HepG2 (cell line): ENCODE results near the gene ANAPC1.

Source experiments
- ARNTL ChIP-seq: sonication (generic); formaldehyde crosslinking; IDR thresholded peaks from 2 replicates; pipeline ENCODE4 v1.4.0; 2020; ENCODE audit warnings: mild to moderate bottlenecking, missing genetic modification reagents
- CEBPB ChIP-seq: IDR thresholded peaks from 2 replicates; pipeline ENCODE4 v1.6.1; 2011; ENCODE audit warnings: low read depth, low read length, improper control_type of control experiment, borderline replicate concordance
- FOXC1 ChIP-seq: sonication (generic); formaldehyde crosslinking; IDR thresholded peaks from 2 replicates; pipeline ENCODE4 v1.8.0; 2022; ENCODE audit warnings: mild to moderate bottlenecking, missing genetic modification reagents, borderline replicate concordance
- NCOA5 ChIP-seq: sonication (generic); formaldehyde crosslinking; IDR thresholded peaks from 2 replicates; pipeline ENCODE4 v1.4.0; 2020; ENCODE audit warnings: missing genetic modification reagents
- POLR2A ChIP-seq, 2 experiments: IDR thresholded peaks; 2 replicates each; pipeline ENCODE4 v1.6.1; 2011; ENCODE audit warnings: low read depth in 2 of 2, low read length in 2 of 2, mild to moderate bottlenecking in 1 of 2, moderate library complexity in 1 of 2; ENCODE audit not compliant: insufficient read depth in 1 of 2
- RAD21 ChIP-seq: fragments of 450-650 bp; formaldehyde crosslinking; IDR thresholded peaks from 2 replicates; pipeline ENCODE4 v1.5.0; 2020; ENCODE audit warnings: mild to moderate bottlenecking
- ZNF432 ChIP-seq: sonication (generic); formaldehyde crosslinking; IDR thresholded peaks from 2 replicates; pipeline ENCODE4 v1.5.0; 2020; ENCODE audit warnings: missing genetic modification reagents, mild to moderate bottlenecking, borderline replicate concordance
- ZNF7 ChIP-seq: IDR thresholded peaks from 2 replicates; pipeline ENCODE4 v1.6.1; 2016; ENCODE audit warnings: missing biosample characterization, missing genetic modification reagents
- ZZZ3 ChIP-seq: sonication (generic); formaldehyde crosslinking; IDR thresholded peaks from 2 replicates; pipeline ENCODE4 v1.4.0; 2020; ENCODE audit warnings: missing genetic modification reagents, mild to moderate bottlenecking, borderline replicate concordance
- TF ChIP-seq, protein P1 (sequence below): sonication (generic); formaldehyde crosslinking; IDR thresholded peaks from 2 replicates; pipeline ENCODE4 v1.8.1; 2022; ENCODE audit warnings: low read depth, mild to moderate bottlenecking, missing genetic modification reagents
- TF ChIP-seq, protein P2 (sequence below): sonication (generic); formaldehyde crosslinking; IDR thresholded peaks from 2 replicates; pipeline ENCODE4 v1.5.0; 2020; ENCODE audit warnings: mild to moderate bottlenecking, missing genetic modification reagents, moderate library complexity
- TF ChIP-seq, protein P3 (sequence below): IDR thresholded peaks from 2 replicates; pipeline ENCODE4 v1.6.1; 2016; ENCODE audit warnings: control low read depth

DNA sequence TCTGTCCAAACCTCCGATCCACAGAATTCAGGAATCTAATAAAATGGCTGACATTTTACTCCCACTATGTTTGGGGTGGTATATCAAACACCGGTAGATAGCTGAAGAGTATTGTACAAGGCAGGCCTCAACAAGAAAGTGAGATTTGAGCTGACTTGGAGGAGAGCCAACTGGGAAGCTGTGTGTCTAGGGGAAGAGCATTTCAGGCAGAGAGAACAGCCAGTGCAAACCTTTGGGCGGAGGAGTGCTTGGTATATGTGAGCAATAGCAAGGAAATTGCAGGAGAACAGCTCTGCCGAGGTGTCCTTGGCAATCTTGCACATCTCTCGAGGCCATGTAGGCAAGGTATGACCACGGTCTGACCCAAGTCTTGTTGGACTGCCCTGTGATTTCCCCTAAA, 12.6 kb upstream of the ANAPC1 start:
- TF ChIP-seq, protein P1, sequence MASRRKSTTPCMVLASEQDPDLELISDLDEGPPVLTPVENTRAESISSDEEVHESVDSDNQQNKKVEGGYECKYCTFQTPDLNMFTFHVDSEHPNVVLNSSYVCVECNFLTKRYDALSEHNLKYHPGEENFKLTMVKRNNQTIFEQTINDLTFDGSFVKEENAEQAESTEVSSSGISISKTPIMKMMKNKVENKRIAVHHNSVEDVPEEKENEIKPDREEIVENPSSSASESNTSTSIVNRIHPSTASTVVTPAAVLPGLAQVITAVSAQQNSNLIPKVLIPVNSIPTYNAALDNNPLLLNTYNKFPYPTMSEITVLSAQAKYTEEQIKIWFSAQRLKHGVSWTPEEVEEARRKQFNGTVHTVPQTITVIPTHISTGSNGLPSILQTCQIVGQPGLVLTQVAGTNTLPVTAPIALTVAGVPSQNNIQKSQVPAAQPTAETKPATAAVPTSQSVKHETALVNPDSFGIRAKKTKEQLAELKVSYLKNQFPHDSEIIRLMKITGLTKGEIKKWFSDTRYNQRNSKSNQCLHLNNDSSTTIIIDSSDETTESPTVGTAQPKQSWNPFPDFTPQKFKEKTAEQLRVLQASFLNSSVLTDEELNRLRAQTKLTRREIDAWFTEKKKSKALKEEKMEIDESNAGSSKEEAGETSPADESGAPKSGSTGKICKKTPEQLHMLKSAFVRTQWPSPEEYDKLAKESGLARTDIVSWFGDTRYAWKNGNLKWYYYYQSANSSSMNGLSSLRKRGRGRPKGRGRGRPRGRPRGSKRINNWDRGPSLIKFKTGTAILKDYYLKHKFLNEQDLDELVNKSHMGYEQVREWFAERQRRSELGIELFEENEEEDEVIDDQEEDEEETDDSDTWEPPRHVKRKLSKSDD = no peak
- no peak for TF ChIP-seq FOXC1
- no peak for TF ChIP-seq CEBPB
- TF ChIP-seq, protein P2, sequence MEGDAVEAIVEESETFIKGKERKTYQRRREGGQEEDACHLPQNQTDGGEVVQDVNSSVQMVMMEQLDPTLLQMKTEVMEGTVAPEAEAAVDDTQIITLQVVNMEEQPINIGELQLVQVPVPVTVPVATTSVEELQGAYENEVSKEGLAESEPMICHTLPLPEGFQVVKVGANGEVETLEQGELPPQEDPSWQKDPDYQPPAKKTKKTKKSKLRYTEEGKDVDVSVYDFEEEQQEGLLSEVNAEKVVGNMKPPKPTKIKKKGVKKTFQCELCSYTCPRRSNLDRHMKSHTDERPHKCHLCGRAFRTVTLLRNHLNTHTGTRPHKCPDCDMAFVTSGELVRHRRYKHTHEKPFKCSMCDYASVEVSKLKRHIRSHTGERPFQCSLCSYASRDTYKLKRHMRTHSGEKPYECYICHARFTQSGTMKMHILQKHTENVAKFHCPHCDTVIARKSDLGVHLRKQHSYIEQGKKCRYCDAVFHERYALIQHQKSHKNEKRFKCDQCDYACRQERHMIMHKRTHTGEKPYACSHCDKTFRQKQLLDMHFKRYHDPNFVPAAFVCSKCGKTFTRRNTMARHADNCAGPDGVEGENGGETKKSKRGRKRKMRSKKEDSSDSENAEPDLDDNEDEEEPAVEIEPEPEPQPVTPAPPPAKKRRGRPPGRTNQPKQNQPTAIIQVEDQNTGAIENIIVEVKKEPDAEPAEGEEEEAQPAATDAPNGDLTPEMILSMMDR = no peak
- TF ChIP-seq, protein P3, sequence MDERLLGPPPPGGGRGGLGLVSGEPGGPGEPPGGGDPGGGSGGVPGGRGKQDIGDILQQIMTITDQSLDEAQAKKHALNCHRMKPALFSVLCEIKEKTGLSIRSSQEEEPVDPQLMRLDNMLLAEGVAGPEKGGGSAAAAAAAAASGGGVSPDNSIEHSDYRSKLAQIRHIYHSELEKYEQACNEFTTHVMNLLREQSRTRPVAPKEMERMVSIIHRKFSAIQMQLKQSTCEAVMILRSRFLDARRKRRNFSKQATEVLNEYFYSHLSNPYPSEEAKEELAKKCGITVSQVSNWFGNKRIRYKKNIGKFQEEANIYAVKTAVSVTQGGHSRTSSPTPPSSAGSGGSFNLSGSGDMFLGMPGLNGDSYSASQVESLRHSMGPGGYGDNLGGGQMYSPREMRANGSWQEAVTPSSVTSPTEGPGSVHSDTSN (CRISPR knock-in tag) = no peak
- no peak for TF ChIP-seq ARNTL (CRISPR knock-in tag)
- TF ChIP-seq RAD21 (CRISPR knock-in tag) = no peak
- no peak for TF ChIP-seq ZNF432 (CRISPR knock-in tag)
- TF ChIP-seq POLR2A (IDR thresholded peaks at IDR 0.05; ENCODE audit: insufficient read depth in 1 of 2, low read depth in 2 of 2, low read length in 2 of 2) = no peak
- TF ChIP-seq NCOA5 (CRISPR knock-in tag) = no peak
- TF ChIP-seq ZNF7 (CRISPR knock-in tag) = no peak
- TF ChIP-seq ZZZ3 (CRISPR knock-in tag) = no peak
